ENCODE results near the gene ADORA1. TPM values are rescaled to one million over a fixed set of nuclear protein-coding genes. Genes with fewer than 3 reads are reported as not detected.

ADORA1 gene
- total RNA-seq, 1 donor from 2014 or later, result 1.5 TPM

GRCh38 chr1:203211812-203212211 is 84.3 kb downstream of the ADORA1 start:
- no peak for DNase-seq (ENCODE audit: low spot score)

- DNase-seq (ENCODE audit: low spot score), result no peak
Measured at GRCh38 chr1:203213126-203213525, 85.6 kb downstream of the ADORA1 start.

GRCh38 chr1:203214871-203215270 is 87.3 kb downstream of the ADORA1 start:
- no peak for DNase-seq (ENCODE audit: low spot score)

- DNase-seq (ENCODE audit: low spot score), result no peak
Measured at GRCh38 chr1:203215573-203215972, 88.0 kb downstream of the ADORA1 start.

DNA sequence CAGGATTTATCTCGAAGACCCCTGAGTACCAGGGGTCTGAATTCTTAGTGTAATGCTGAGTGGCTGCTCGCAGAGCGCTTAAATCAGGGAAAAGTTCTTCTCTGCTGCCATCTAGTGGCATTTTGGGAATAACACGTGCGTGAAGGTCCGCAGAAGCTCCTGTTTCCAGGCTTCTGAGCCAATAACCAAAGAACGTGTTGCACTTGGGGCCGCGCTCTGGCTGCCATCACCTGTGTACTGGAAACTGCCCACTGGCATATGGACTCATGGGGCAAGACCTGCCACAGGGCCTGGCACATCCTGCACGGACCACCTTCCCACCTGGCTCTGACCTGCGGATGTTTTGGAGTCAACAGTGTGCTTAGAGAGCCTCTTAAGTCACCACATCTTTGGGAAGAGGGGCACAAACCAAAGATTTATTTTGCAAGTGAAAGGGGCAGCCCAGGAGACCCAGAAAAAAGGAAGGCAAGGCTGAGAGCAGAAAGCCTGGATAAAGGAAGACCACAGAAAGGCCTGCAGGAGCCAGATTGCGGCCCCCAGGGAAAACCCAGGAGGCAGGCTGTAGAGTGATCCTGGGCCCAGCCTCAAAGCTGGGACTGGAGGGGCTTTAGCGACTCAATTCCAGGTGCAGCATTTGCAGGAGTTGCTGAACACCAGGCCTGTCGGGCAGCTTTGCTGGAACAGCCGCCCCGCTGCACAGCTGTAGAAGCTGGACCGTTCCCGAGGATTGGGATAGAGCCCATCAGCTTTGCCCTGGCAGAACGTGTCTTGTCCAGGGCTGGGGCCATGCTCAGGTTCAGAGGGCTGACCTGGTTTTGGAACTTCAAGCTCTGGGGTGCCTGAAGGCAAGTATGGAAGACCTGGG is 89.0 kb downstream of the ADORA1 start:
- DNase-seq (ENCODE audit: low spot score), result peak; percentile 65

Other genes starting within 250 kb of the ADORA1 start
- gene RABIF, start 238.6 kb upstream of the ADORA1 start, total RNA-seq, result 6.9 TPM
- 35.4 TPM for gene KLHL12, start 200.5 kb upstream of the ADORA1 start, total RNA-seq
- 86.0 TPM for gene ADIPOR1, start 169.4 kb upstream of the ADORA1 start, total RNA-seq
- gene CYB5R1, start 160.5 kb upstream of the ADORA1 start, total RNA-seq, result 142 TPM
- 50.7 TPM for gene TMEM183A, start 120.4 kb upstream of the ADORA1 start, total RNA-seq
- gene PPFIA4, start 101.2 kb upstream of the ADORA1 start, total RNA-seq, result 2.4 TPM
- not detected for gene MYOG, start 41.7 kb upstream of the ADORA1 start, total RNA-seq
- gene MYBPH, start 48.1 kb downstream of the ADORA1 start, total RNA-seq, result not detected
- 8.8 TPM for gene CHI3L1, start 59.0 kb downstream of the ADORA1 start, total RNA-seq
- 6.6 TPM for gene CHIT1, start 101.9 kb downstream of the ADORA1 start, total RNA-seq
- gene BTG2, start 177.8 kb downstream of the ADORA1 start, total RNA-seq, result 199 TPM
- gene FMOD, start 223.4 kb downstream of the ADORA1 start, total RNA-seq, result 59.0 TPM

All from ureter (tissue), 1 donor.